Body of pancreas (tissue), 4 donors: Measurements from ENCODE around the gene HSP90B1.

Source experiments
- POLR2A ChIP-seq, 3 donors: fragments of 450-650 bp; IDR thresholded peaks; one replicate each; pipeline ENCODE4 v1.6.1; 2016; ENCODE audit warnings: antibody characterized with exemption in 3 of 3, mild to moderate bottlenecking in 2 of 3
- TF ChIP-seq, protein P1 (sequence below), 7 experiments: fragments of 450-650 bp in 4 of 7; fragments of 200-600 bp in 3 of 7; sonication (generic) in 3 of 7; IDR thresholded peaks; one replicate each; pipeline ENCODE4 v1.5.1; 2016 to 2019; ENCODE audit warnings: antibody characterized with exemption in 7 of 7

DNA sequence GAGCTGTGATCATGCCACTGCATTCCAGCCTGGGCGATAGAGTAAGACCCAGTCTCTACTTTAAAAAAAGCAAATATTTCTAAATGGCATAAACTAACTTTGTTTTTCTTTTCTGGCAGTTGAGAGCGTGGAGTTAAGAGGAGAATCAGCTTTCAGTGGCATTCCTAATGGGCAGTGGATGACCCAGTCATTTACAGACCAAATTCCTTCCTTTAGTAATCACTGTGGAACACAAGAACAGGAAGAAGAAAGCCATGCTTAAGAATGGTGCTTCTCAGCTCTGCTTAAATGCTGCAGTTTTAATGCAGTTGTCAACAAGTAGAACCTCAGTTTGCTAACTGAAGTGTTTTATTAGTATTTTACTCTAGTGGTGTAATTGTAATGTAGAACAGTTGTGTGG, 56.6 kb downstream of the HSP90B1 start:
- no peak for TF ChIP-seq POLR2A (IDR thresholded peaks at IDR 0.05)
- TF ChIP-seq, protein P1, sequence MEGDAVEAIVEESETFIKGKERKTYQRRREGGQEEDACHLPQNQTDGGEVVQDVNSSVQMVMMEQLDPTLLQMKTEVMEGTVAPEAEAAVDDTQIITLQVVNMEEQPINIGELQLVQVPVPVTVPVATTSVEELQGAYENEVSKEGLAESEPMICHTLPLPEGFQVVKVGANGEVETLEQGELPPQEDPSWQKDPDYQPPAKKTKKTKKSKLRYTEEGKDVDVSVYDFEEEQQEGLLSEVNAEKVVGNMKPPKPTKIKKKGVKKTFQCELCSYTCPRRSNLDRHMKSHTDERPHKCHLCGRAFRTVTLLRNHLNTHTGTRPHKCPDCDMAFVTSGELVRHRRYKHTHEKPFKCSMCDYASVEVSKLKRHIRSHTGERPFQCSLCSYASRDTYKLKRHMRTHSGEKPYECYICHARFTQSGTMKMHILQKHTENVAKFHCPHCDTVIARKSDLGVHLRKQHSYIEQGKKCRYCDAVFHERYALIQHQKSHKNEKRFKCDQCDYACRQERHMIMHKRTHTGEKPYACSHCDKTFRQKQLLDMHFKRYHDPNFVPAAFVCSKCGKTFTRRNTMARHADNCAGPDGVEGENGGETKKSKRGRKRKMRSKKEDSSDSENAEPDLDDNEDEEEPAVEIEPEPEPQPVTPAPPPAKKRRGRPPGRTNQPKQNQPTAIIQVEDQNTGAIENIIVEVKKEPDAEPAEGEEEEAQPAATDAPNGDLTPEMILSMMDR (IDR thresholded peaks at IDR 0.05): no peak
